GM19035 (cell line): ENCODE results near the gene LEF1.

Experiments
- ATAC-seq: cut with Tn5 transposase; IDR thresholded peaks from one replicate; pipeline ENCODE4 v1.9.1; 2021; ENCODE audit not compliant: unreplicated experiment

The LEF1 gene

DNA sequence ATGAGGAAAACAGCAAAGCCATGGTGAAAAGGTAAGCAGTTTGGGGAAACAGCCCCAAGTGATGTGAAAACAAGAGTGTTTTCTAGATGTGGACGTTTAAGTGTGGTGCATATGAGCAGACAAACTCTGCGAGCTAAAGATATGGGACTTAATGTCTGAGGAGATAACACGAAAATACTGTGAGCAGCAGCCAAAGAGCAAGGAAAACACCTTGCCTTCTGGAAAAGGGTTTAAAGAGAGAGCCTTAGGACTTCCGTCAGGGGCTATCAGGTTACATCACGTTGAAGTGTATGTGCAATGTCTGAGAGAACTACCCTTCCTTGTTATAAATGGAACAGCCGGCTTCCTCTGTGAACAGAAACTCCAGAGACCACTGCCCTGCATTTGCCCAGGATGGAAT, 54.2 kb downstream of the LEF1 start:
- ATAC-seq, result no peak

DNA sequence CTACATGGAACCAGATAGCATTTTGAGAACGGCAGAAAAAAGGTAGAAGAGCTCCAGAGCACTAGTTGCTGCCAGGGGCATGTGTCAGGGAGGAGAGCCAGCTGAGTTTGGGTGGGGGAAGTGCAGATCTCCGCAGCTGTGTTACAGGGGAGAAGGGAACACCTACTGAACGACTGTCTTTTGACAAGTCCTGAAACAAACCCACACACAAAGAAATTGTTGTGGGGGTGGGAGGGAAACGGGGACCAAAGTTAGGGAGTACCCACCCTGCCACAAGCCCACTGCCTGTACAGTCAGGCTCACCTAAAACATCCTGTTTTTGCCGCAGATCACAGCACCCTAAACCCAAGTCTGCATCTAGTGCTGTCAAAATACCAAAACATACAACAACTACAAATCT, 55.5 kb downstream of the LEF1 start:
- ATAC-seq, result no peak

DNA sequence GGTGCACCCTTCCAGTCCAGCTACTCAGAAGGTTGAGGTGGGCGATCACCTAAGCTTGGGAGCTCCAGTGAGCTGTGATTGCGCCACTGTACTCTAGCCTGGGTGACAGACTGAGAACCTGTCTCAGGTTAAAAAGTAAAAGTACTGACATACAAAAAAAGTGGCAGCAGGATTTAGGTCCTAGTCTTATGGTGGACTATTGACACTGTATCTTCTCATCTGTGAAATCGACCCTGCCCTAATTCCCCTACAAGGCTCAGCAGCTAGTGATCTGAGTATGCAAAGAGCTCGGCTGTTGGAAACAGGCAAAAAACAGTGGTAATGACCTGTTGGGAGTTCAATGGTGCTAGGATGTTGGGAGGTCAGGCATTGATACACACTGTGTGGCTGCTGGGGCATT, 57.0 kb downstream of the LEF1 start:
- no peak for ATAC-seq

DNA sequence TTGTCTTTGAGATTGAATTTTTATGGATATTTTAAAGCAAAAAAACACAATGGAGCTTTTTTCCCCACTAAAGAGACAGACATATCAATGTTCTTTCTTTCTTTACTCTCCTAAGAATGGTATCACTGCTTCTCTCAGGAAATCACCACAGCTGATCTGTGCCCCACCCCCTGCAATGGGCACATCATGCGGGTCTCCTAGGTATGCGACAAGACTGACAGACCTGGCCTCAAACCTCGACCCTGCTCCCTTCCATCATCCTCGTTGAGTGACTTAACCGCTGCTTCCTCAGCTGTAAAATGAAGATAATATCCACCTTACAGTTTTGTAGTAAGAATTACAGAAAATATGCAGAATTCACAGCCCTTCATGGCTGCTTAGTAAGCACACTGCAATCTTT, 58.3 kb downstream of the LEF1 start:
- ATAC-seq, result peak; percentile 4

DNA sequence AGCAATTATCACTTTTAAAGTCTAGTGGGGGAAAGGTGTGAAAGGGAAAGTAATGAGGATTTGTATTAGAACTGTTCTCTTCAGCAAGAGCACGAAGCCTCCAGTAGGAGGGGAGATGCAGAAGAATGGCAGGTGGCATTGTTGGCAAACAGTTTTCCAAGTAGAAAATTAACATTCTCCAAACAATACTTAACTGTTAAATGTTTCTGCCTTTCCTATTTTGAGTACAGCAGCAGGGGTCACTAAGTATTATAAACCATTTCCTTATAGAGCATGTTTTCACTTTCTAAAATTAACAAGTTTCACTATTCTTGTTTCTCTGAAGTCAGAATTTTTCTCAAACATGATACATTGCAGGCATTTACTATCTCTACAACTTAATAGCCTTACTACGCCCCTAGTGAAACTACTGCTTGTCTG, 58.7 kb downstream of the LEF1 start:
- ATAC-seq, result peak; percentile 81

DNA sequence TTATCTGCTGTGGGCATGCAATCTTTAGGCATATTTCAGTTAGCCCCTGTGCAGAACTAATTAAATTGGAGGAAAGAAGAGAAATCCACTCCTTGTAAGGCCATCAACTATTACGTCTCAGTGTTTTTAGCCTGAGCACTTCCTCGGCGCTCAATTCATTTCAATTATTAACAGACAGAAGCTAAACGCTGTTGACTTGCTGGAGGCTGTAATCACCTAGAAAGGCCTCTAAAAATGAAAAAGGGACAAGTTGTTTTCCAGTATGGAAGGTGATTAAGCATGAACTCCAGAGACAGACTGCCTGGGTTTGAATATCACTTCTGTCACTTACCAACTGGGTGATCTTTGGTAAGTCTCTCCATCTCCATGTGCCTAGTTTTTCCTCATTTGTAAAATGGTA, 59.6 kb downstream of the LEF1 start:
- ATAC-seq, result no peak

DNA sequence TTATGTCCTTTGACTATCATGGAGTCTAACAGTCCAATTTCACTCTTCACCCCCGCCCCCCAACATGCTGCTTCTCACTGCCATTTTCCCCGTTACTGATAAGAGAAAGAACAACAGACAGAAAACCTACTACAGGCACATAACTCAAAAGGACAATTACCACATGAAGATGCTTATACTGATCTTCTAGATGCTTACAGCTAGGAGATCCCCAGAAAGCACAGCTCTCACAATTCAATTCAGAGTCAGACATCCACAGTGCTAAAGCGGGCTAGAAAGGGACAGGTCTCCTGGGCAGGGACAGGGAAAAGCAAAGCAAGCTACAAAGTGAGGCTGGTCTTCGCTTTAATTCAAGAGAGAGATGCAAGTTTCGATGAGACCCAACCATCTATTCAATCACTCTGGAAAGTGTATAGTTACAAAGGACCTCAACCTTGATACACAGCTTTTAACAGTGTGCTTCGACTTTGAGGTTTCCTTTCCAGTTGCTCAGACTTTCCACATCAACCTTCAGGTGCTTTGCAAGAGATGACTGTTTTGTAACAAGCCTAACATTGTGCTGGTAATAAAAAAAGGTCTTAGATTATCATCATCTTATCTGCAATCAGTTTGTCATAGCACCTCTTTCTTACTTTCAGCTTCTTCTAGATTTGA, 60.9 kb downstream of the LEF1 start:
- no peak for ATAC-seq

DNA sequence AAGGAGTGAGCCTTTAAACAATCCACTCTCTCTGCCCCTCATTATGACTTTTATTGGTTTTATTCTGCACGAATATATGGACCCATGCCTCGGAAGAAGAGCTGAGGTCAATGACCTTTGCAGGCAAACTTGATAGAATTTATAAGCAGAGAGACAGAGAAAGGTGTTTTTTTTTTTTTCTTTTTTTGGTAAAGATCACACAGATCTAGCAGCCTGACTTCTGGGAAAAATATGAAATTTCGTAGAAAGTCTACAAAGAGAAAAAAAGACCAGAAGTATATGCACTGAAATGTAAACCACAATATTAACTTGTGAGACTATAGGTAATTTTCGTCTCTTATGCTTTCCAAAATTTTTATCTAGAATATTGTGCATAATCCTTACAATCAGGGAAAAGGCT, 61.6 kb downstream of the LEF1 start:
- ATAC-seq, result no peak

DNA sequence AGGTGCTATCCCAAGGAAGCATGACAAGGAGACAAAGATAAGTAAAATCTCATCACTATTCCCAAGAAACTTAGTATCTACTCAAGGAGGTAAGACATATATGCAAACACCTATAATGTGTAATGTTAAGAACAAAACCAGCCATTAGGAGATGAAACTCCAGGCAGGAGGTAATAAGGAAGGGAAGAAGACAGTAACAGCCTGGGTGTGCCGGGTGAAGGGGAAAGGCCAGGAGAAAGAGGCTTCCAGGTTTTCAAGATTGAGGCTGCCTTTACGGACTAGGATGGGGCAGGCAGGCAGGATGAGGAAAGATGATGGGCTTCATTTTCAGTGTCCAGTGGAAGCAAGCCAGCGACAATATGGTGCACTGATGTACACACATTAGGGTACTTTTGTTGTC, 62.5 kb downstream of the LEF1 start:
- no peak for ATAC-seq

DNA sequence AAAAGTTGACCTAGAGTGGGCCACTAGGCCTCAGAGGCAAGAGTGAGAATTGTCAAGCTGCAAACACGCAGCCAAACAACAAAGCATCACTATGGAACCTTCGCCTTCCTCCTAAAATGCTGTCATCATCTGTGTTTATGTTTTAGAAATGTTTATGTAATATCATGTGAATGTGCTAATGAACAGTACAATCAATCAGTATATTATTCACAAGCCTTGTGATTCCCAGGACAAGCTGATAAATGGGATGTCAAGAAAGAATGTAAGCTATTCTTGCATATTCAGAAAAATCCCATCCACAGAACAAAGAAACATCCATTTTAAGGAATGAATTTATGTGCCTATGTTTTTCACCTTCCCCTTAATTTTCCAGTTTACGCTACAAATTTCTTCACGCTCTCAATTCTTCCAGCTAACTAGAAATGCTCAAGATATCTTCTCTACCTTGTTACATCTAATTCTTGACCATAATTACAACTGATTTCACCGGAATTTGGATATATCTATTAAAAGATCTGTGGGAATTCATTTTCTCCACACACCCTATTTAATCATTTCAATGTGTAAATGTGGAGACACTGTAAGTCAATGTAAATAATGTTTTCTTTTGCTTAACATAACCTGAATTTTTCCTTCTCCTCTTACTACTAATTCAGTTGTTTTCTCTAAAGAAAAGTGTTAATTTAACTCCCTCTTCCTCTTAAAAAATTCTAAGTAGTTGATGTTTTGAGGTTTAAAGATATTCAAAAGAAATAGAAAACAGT, 65.5 kb downstream of the LEF1 start:
- ATAC-seq, result no peak

DNA sequence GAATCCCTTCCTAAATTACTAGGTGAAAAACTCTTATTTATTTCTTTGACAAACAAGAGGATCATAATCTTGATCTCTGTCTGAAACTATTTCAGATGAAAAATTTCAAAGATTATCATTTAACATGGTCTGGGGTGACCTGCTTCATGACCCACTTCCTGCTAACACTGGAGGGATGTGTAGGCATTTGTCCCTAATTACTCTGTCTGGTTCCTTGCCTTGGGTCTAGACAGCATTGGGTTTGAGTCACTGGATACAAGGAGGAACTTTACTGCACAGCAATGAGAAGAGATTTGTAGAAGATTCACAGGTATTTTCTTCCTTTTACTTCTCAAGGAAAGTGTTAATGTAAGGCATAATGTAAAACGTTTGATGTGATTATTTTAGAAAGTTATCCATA, 67.9 kb downstream of the LEF1 start:
- no peak for ATAC-seq

DNA sequence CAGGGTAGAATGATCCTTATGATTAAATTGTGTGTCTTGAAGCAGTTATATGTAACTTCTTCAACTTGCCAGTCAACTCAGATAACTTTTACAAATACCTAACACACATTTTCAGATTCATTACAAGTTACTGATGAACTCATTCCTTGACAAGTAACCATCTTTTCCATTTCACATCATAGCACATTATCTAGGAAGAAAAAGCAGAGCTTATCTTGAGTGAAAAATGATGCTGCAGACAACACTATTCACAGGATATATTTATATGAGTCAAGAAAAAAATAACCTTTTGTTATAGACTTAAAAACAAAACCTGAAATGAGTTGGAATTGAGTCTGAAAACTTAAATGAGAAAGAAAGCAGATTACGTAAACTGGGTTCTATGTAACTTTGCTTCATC, 68.9 kb downstream of the LEF1 start:
- no peak for ATAC-seq

DNA sequence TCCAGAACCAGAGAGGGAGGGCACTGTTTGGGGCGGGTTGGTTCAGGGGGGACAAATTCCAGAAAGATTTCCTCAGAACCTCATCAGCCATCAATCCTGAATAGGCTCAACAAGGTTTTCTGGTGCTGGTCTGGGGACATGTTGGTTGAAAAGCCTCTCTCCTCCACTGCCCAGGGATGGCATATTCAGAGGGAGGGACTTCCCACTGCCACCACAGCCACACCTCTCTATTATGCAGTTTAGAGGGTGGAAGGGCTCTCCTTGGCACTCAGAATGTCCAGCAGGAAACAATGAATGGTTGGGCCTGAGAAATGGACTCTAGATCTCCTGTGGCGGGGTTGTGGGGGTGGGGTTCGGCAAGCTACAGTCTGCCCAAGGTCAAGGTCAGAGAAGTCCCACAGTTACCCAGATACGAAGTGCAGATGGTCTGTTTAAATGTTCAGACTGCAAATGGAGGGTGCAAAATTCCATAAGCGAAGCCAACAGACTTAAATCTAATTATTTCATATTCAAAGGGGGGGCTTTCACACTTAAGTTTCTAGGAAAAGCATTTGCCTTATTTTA, 70.7 kb downstream of the LEF1 start:
- ATAC-seq, result no peak

DNA sequence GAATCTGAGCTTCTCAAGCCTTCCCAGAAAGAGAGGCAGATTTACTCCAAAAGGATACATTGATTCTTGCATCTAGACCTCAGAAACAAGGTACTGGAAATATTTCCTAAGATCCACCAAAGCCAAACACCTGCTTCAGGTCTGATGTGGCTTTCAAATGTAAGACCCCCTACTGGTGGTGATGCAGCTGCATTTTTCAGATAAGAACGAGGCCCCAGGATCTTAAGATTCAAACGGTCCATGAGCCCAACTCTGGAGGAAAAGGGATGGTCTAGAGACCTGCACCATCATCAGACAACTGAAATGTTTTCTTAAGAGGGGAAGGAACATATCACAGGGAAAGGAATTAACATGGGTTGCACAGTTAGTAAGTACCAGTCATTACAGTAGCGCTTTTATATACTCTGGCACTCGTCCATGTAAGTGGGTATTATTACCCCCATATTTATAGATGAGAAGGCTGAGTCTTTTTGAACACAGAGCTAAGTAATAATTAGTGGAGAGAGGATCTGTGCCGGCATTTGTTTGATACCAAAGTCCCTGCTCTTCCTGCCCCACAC, 73.7 kb downstream of the LEF1 start:
- no peak for ATAC-seq

DNA sequence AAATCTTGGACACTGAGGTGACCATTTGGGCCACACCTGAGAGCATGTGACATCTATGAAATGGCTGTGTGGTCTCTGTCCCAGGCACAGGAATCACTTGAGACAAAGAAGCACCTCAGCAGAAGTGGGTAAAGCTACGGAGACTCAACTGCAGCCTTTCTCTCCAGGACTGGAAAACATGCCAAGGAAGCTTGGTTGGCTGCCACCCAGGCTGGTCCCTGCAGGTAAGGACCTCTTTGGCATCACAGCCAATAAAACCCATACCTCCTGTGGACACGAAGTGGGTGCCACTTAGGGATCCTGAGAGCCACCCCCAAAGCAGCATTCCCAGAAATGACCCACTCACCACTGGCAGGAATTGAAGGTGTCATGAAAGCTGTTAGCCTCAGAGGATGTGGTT, 74.6 kb downstream of the LEF1 start:
- ATAC-seq, result no peak

DNA sequence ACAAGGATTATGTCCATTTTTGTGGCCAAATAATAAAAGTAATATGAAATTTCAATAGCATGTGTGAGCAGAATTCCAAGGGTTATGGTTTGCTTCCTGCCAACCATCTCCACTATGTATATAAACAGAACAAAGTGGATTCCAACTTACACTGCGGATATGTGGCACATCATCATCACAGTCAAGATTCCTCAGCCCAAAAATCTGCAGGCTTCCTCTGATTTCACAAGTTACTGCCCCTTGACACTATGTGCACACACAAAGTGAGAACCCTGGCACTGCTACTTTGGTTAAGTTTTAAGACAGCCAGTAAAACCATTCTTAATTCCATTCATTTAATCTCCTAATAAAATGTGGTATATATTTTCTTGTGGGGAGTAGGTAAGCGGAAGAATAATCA, 76.4 kb downstream of the LEF1 start:
- ATAC-seq, result no peak

DNA sequence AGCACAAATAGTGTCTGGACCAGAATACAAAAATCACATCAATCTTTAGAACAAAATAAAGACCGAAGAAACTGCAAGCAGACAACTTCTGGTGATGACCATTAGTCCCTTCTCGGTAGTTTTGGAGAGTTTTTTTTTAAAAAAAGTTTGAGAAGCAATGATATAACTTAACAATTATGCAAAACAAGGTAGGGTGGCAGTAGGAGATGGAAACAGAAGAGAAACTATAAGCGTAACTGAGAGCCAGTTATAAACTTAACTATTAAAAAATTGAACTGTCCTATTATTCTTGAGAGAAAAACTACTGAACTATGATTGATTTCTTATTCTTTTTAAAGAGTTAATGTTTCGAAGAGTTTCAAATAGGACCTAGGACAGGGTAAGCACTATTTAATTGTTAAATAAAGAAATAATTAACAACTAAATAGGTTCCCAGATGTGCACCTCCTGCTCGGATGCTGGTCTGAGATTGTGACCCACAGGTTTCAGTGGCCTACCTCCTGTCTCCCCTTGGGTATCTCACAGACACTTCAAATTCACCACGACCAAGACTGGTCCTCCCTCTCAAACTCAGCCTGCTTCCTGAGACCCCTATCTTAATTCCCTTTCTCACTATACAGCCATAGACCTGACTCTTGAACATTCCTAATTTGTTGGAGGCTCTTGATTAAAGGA, 81.3 kb downstream of the LEF1 start:
- no peak for ATAC-seq

DNA sequence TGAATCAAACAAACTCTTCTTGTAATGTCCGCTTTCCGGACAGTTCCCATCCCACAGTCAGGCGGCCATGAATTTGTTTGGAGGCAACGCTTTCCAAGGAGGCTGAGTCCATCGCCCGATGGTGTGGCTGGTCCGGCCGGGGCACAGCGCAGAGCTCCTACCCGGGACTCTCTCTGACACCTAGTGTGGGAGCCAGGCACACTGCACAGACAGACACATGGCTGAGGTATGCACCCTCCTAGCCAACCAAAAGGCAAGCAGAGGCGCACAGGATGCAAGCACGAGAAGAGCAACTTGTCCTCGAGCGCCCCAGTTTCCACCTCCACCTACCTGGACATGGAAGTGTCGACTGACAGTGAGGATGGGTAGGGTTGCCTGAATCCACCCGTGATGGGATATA, 87.5 kb downstream of the LEF1 start:
- ATAC-seq, result no peak

DNA sequence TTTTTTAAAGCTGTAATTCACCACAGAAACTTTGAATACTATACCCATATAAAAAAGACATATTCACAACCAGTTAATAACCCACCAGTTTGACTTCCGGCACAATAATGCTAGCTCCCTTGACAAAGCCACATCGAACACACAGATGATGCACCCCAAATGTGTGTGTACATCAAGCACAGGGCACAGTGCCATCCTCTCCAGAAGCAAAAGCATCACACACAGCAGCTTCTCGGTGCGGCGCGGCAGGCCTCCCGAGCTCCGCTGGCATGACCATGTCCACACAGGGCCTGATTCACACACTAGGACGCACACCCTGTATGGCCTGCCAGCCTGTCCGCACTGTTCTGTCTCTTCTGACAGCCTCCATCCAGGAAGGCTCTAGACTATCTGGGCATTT, 88.0 kb downstream of the LEF1 start:
- ATAC-seq, result no peak

DNA sequence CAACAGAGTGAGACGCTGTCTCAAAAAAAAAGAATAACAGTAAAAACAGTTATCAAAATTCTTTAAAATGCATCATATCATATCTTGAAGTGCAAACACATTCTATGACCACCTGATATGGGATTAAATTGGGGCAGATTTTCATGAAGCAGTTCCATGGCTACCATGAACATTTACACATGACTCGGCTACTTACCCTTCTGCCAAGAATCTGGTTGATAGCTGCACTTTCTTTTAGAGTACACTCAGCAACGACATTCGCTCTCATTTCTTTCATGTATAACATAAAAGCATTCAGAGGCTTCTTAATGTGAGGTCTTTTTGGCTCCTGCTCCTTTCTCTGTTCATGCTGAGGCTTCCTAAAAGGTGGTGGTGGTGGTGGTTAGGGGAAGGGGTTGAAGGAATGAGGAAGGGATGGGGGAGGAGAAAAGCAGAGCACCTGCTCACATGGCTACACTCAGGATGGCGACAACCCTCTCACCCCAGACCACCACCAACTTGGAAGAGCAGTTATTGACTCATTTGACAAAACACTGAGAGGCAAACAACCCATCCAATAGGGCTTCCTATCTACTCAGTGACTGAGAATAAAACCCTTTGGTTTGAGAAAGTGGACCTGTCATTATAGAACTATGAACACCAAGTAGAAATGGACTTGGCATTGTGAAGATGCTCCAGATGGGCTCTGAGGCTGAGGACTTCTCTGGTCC, 90.6 kb downstream of the LEF1 start:
- no peak for ATAC-seq

DNA sequence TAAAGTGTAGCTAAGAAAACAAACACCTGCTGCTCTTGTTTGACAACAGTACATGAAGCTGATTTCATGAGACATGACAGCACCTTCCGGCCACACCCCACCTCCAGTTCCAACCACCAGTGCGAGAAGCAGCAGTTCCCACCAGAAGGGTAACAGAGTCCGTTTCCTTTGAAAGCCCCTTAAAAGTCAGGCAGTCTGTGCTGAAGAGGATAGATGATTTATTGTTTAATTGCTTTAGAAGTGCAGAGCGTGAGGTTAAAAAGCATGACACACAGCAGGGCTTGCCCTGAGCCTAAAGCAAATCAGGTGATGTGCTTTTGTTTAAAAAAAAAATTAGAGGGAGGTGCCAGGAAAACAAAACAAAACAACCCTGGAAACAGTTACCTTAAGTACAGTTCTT, 96.4 kb downstream of the LEF1 start:
- no peak for ATAC-seq
